ENCODE data around the gene PHF2.

GRCh38 chr9:93546356-93546755, 30.0 kb upstream of the PHF2 start:
- TF ChIP-seq CTCF (IDR thresholded peaks at IDR 0.05) (no peak), POLR2A (IDR thresholded peaks at IDR 0.05) (no peak)

Data from thyroid gland (tissue), 4 donors.